Psoas muscle (tissue), 8 donors: ENCODE data around the gene GPR156. TPM values are rescaled to one million over a fixed set of nuclear protein-coding genes. Genes with fewer than 3 reads are reported as not detected.
A peak's percentile ranks its signal among the peaks of the same experiment; 100 is the strongest.

Experiments used
- ATAC-seq, 4 donors: fragments of 200-7000 bp; cut with Tn5 transposase; one replicate each; pipeline ENCODE4 v1.9.1; 2020; ENCODE audit warnings: moderate library complexity in 3 of 4, mild to moderate bottlenecking in 2 of 4
- DNase-seq, 2 donors: peaks; one replicate each; pipeline ENCODE4 v3.0.0-alpha.2; 2020
- H3K27ac ChIP-seq: fragments of 200-600 bp; one replicate; pipeline ENCODE4 v1.8.0; 2022
- H3K27me3 ChIP-seq, 3 donors: fragments of 200-600 bp in 1 of 3; one replicate each; pipeline versions ENCODE4 v1.6.1 to v1.8.0; 2013 to 2022; ENCODE audit warnings: low read length in 2 of 3, mild to moderate bottlenecking in 2 of 3, moderate library complexity in 1 of 3; ENCODE audit not compliant: insufficient read depth in 3 of 3
- H3K36me3 ChIP-seq, 2 donors: fragments of 200-600 bp in 1 of 2; one replicate each; pipeline versions ENCODE4 v1.6.1 to v1.8.0; 2013 to 2022; ENCODE audit warnings: low read depth in 1 of 2, mild to moderate bottlenecking in 1 of 2, moderate library complexity in 1 of 2; ENCODE audit not compliant: insufficient read depth in 1 of 2
- H3K4me1 ChIP-seq: fragments of 200-600 bp; one replicate; pipeline ENCODE4 v1.8.0; 2022
- H3K4me3 ChIP-seq: fragments of 200-600 bp; one replicate; pipeline ENCODE4 v1.8.0; 2022; ENCODE audit warnings: mild to moderate bottlenecking
- H3K9me3 ChIP-seq: fragments of 200-600 bp; one replicate; pipeline ENCODE4 v1.8.0; 2022
- CTCF ChIP-seq: fragments of 200-600 bp; IDR thresholded peaks from one replicate; pipeline ENCODE4 v1.8.0; 2022; ENCODE audit warnings: antibody characterized with exemption
- WGBS, 3 donors: extraction: QIAGEN DNeasy Blood & Tissue Kit; methylation state at CpG; one replicate each; pipeline versions ENCODE4 v1.1.6 to v1.1.7; 2013; 5-methylcytosine and 5-hydroxymethylcytosine counted together
- intact Hi-C, 2 donors: fragments of 100-400 bp; cut with DNase I; formaldehyde crosslinking; loops; one replicate each; pipeline versions ENCODE4 v1.11.0 to v1.14.2; 2022
- polyA plus RNA-seq, 3 donors: library from polyadenylated mRNA; stranded (reverse); fragments of 200-250 nt; gene quantifications; one replicate each; pipeline ENCODE4 v1.2.3, GENCODE V29; 2013
- total RNA-seq, 4 donors: library from RNA; stranded (reverse); fragmentation: NEBNext Ultra II Directional in 2 of 4; extraction: Animal tissue kit (Norgen Biotek cat#: 25700) in 2 of 4; gene quantifications; one replicate each; pipeline versions ENCODE4 v1.2.1 to v1.2.4, GENCODE V29; 2021 to 2023
- donor health status: healthy with polysubstance abuse.
- donor health status: DM: no; HTN: no; CAD: no; lungs with moderate emphysema.
- donor health status: Bipolar disorder and iron deficiency.
- donor health status: healthy.
- donor health status: DM: yes; HTN: yes; CAD: no.
- donor health status: DM: no; HTN: no; CAD: no.
- donor health status: DM: no; HTN: no; CAD: no.
- donor health status: DM: yes; HTN: yes; CAD: no.

GPR156 gene
- total and polyA plus RNA-seq, 7 donors: 0.01 to 0.43 (median 0.20) TPM; not detected in 3

GRCh38 chr3:120280026-120280425 is 5.0 kb downstream of the GPR156 start:
- TF ChIP-seq CTCF: no peak
- H3K4me1 ChIP-seq: peaks cover 6% of the 10 kb centered on the region
- no peak overlapping the region for H3K27ac ChIP-seq
- DNase-seq (no peak), ATAC-seq (no peak)
- peaks cover 0 to 24% (median 8%) of the 10 kb centered on the region in 3 donors for H3K27me3 ChIP-seq
- no peak overlapping the region for H3K4me3 ChIP-seq
- no peaks in the 10 kb centered on the region for H3K36me3 ChIP-seq
- intact Hi-C loops: no loop called here
- WGBS, 3 donors: 88 to 100% (median 100%) methylated on average over 1 of the region's 1 CpG
- H3K9me3 ChIP-seq: no peaks in the 10 kb centered on the region

GRCh38 chr3:120276767-120277166 is 8.3 kb downstream of the GPR156 start:
- Histone ChIP-seq H3K27me3 (peaks cover 0 to 5% (median 2%) of the 10 kb centered on the region in 3 donors), H3K4me3 (no peak overlapping the region), H3K27ac (no peak overlapping the region), H3K36me3 (no peaks in the 10 kb centered on the region), H3K4me1 (peaks cover 9% of the 10 kb centered on the region), H3K9me3 (no peaks in the 10 kb centered on the region)
- 70 to 86% (median 79%) methylated on average over 2 of the region's 2 CpGs for WGBS, 3 donors
- ATAC-seq (no peak), DNase-seq (no peak)
- no peak for TF ChIP-seq CTCF
- intact Hi-C loops: no loop called here

GRCh38 chr3:120275618-120276017 is 9.4 kb downstream of the GPR156 start:
- H3K4me1 ChIP-seq: peaks cover 9% of the 10 kb centered on the region
- peak in 2 of 4 donors; percentile 50 to 52 for ATAC-seq
- WGBS, 3 donors: 7 to 21% (median 10%) methylated on average over 4 of the region's 4 CpGs

GRCh38 chr3:120274739-120275167 is 10.3 kb downstream of the GPR156 start:
- Histone ChIP-seq H3K36me3 (no peaks in the 10 kb centered on the region), H3K4me1 (peaks cover 9% of the 10 kb centered on the region), H3K27ac (no peak overlapping the region), H3K27me3 (no peaks in the 10 kb centered on the region), H3K9me3 (no peaks in the 10 kb centered on the region), H3K4me3 (no peak overlapping the region)
- no peak for TF ChIP-seq CTCF
- peak; percentile 30 to 88 (median 52) for ATAC-seq
- DNase-seq: no peak
- WGBS, 3 donors: 17 to 26% (median 20%) methylated on average over 5 of the region's 5 CpGs
- intact Hi-C loops: no loop called here

More at GRCh38 chr3:120275618-120276017, 9.4 kb downstream of the GPR156 start:
- peaks cover 0 to 1% (median 0%) of the 10 kb centered on the region in 3 donors for H3K27me3 ChIP-seq
- no peak for TF ChIP-seq CTCF
- H3K9me3 ChIP-seq: no peaks in the 10 kb centered on the region
- no peak overlapping the region for H3K27ac ChIP-seq
- no peak for DNase-seq
- no peaks in the 10 kb centered on the region for H3K36me3 ChIP-seq
- no peak overlapping the region for H3K4me3 ChIP-seq
- intact Hi-C loops: no loop called here

GRCh38 chr3:120272286-120272685 is 12.7 kb downstream of the GPR156 start:
- no peaks in the 10 kb centered on the region for H3K36me3 ChIP-seq
- ATAC-seq (peak in 2 of 4 donors; percentile 51 to 68), DNase-seq (no peak)
- H3K27ac ChIP-seq: no peak overlapping the region
- H3K4me3 ChIP-seq: no peak overlapping the region
- H3K9me3 ChIP-seq: no peaks in the 10 kb centered on the region
- intact Hi-C loops: no loop called here
- 17 to 35% (median 21%) methylated on average over 1 of the region's 1 CpG for WGBS, 3 donors
- no peaks in the 10 kb centered on the region for H3K27me3 ChIP-seq
- TF ChIP-seq CTCF: no peak
- H3K4me1 ChIP-seq: peaks cover 9% of the 10 kb centered on the region
